Measurements from ENCODE around the gene EPHA5. TPM values are rescaled to one million over a fixed set of nuclear protein-coding genes. Genes with fewer than 3 reads are reported as not detected.

Gene EPHA5
- total RNA-seq, 1 donor from 2014 or later: 0.94 TPM

- no peaks in the 10 kb centered on the region for H3K36me3 Mint-ChIP-seq
- no peak for TF ChIP-seq CTCF (IDR thresholded peaks at IDR 0.05; ENCODE audit: unreplicated experiment)
- peaks cover 5% of the 10 kb centered on the region for H3K9me3 Mint-ChIP-seq
- no peak for DNase-seq (ENCODE audit: low spot score in 2 of 2, unreplicated experiment in 2 of 2)
- no peaks in the 10 kb centered on the region for H3K27me3 Mint-ChIP-seq (ENCODE audit: low read depth)
- H3K4me1 Mint-ChIP-seq: peaks cover under 1% of the 10 kb centered on the region
- no peak overlapping the region for H3K27ac Mint-ChIP-seq
- no peak overlapping the region for H3K4me3 Mint-ChIP-seq
Observed at GRCh38 chr4:65341557-65341956, 328.7 kb downstream of the EPHA5 start.

- Mint-ChIP-seq H3K27ac (no peak overlapping the region), H3K4me1 (peaks cover 6% of the 10 kb centered on the region)
Observed at GRCh38 chr4:65340382-65341109, 329.7 kb downstream of the EPHA5 start.

GRCh38 chr4:65337371-65337770, 332.9 kb downstream of the EPHA5 start:
- no peak for TF ChIP-seq CTCF (IDR thresholded peaks at IDR 0.05; ENCODE audit: unreplicated experiment)
- Mint-ChIP-seq H3K9me3 (no peaks in the 10 kb centered on the region), H3K36me3 (no peaks in the 10 kb centered on the region), H3K4me1 (peaks cover 6% of the 10 kb centered on the region), H3K4me3 (no peak overlapping the region), H3K27ac (no peak overlapping the region), H3K27me3 (ENCODE audit: low read depth) (no peaks in the 10 kb centered on the region)
- DNase-seq (ENCODE audit: low spot score in 2 of 2, unreplicated experiment in 2 of 2): no peak

More at GRCh38 chr4:65340382-65341109, 329.7 kb downstream of the EPHA5 start:
- no peaks in the 10 kb centered on the region for H3K36me3 Mint-ChIP-seq
- H3K4me3 Mint-ChIP-seq: no peak overlapping the region
- TF ChIP-seq CTCF (IDR thresholded peaks at IDR 0.05; ENCODE audit: unreplicated experiment): no peak
- H3K27me3 Mint-ChIP-seq (ENCODE audit: low read depth): no peaks in the 10 kb centered on the region
- peaks cover 4% of the 10 kb centered on the region for H3K9me3 Mint-ChIP-seq
- no peak for DNase-seq (ENCODE audit: low spot score in 2 of 2, unreplicated experiment in 2 of 2)

GRCh38 chr4:65336465-65336864, 333.8 kb downstream of the EPHA5 start:
- no peak for TF ChIP-seq CTCF (IDR thresholded peaks at IDR 0.05; ENCODE audit: unreplicated experiment)
- Mint-ChIP-seq H3K36me3 (no peaks in the 10 kb centered on the region), H3K27me3 (ENCODE audit: low read depth) (no peaks in the 10 kb centered on the region), H3K4me1 (peaks cover 6% of the 10 kb centered on the region), H3K4me3 (no peak overlapping the region), H3K27ac (no peak overlapping the region), H3K9me3 (peaks cover 3% of the 10 kb centered on the region)
- no peak for DNase-seq (ENCODE audit: low spot score in 2 of 2, unreplicated experiment in 2 of 2)

- H3K4me3 Mint-ChIP-seq: no peak overlapping the region
- DNase-seq (ENCODE audit: low spot score in 2 of 2, unreplicated experiment in 2 of 2): no peak
- no peak for TF ChIP-seq CTCF (IDR thresholded peaks at IDR 0.05; ENCODE audit: unreplicated experiment)
- H3K36me3 Mint-ChIP-seq: no peaks in the 10 kb centered on the region
- H3K9me3 Mint-ChIP-seq: no peaks in the 10 kb centered on the region
- H3K27me3 Mint-ChIP-seq (ENCODE audit: low read depth): no peaks in the 10 kb centered on the region
- no peak overlapping the region for H3K27ac Mint-ChIP-seq
- no peaks in the 10 kb centered on the region for H3K4me1 Mint-ChIP-seq
Observed at GRCh38 chr4:65316534-65316933, 353.8 kb downstream of the EPHA5 start.
